H1 (cell line): ENCODE results near the gene SAXO1. TPM values are rescaled to one million over a fixed set of nuclear protein-coding genes. Genes with fewer than 3 reads are reported as not detected.

ENCODE experiments used
- CTCF ChIA-PET: fragments of 300-600 bp; sonication (Branson Sonifier 250); formaldehyde crosslinking; loops from one replicate; lab custom pipeline; 2021; ENCODE audit not compliant: partially characterized antibody; lab: Charles Lee
- POLR2A ChIA-PET: fragments of 300-600 bp; sonication (Branson Sonifier 250); formaldehyde crosslinking; loops from one replicate; lab custom pipeline; 2021; ENCODE audit warnings: inconsistent platforms; ENCODE audit not compliant: partially characterized antibody; lab: Charles Lee
- DNase-seq, 2 experiments: peaks; one replicate each; pipeline versions ENCODE4 v3.0.0 to v3.0.0-alpha.2; 2010 to 2022; ENCODE audit warnings: low spot score in 2 of 2, low read depth in 1 of 2, mixed read lengths in 1 of 2
- FAIRE-seq: peaks from 2 replicates; lab custom pipeline; 2011; peaks lifted over from hg19 to GRCh38; lab: Jason Lieb, UNC
- H2AFZ ChIP-seq: 2 replicates; pipeline ENCODE4 v1.8.1; 2012; ENCODE audit warnings: low read length, inconsistent platforms
- H2AK5ac ChIP-seq: 2 replicates; pipeline ENCODE4 v1.6.1; 2013; ENCODE audit warnings: low read depth, low read length
- H2BK120ac ChIP-seq: replicated peaks from 2 replicates; pipeline ENCODE3; 2013; ENCODE audit warnings: low read depth, low read length, inconsistent platforms
- H2BK12ac ChIP-seq: 2 replicates; pipeline ENCODE4 v1.6.1; 2013; ENCODE audit warnings: low read depth, low read length
- H2BK15ac ChIP-seq: 2 replicates; pipeline ENCODE4 v1.6.1; 2013; ENCODE audit warnings: low read length
- H2BK20ac ChIP-seq: 2 replicates; pipeline ENCODE4 v1.6.1; 2013; ENCODE audit warnings: low read length
- H2BK5ac ChIP-seq: 2 replicates; pipeline ENCODE4 v1.6.1; 2013; ENCODE audit warnings: low read depth, low read length
- H3K14ac ChIP-seq: 2 replicates; pipeline ENCODE4 v1.6.1; 2013; ENCODE audit warnings: inconsistent platforms; ENCODE audit not compliant: insufficient read length
- H3K18ac ChIP-seq: 2 replicates; pipeline ENCODE4 v1.6.1; 2013; ENCODE audit warnings: low read length; ENCODE audit errors: extremely low read depth
- H3K23ac ChIP-seq: 2 replicates; pipeline ENCODE4 v1.6.1; 2013; ENCODE audit warnings: inconsistent platforms; ENCODE audit not compliant: insufficient read length
- H3K23me2 ChIP-seq: 2 replicates; pipeline ENCODE4 v1.6.1; 2013; ENCODE audit warnings: low read depth, low read length
- H3K27ac ChIP-seq: 2 replicates; pipeline ENCODE4 v1.6.1; 2011; ENCODE audit warnings: low read depth, low read length, inconsistent platforms
- H3K27me3 ChIP-seq, 4 experiments: replicated peaks in 1 of 4; 1 replicate in 1 of 4; 2 replicates in 3 of 4; pipeline versions ENCODE4 v1.6.1 to v1.8.1; 2011 to 2013; ENCODE audit warnings: low read length in 3 of 4, mild to moderate bottlenecking in 3 of 4, inconsistent platforms in 2 of 4, mixed read lengths in 2 of 4, moderate library complexity in 1 of 4; ENCODE audit not compliant: control insufficient read depth in 3 of 4, insufficient read depth in 3 of 4; ENCODE audit errors: extremely low read depth in 1 of 4
- H3K36me3 ChIP-seq, 4 experiments: 2 replicates each; pipeline versions ENCODE4 v1.6.1 to v1.8.1; 2011 to 2013; ENCODE audit warnings: mild to moderate bottlenecking in 4 of 4, low read length in 3 of 4, moderate library complexity in 2 of 4, control low read depth in 1 of 4, inconsistent platforms in 1 of 4; ENCODE audit not compliant: insufficient read depth in 4 of 4, control insufficient read depth in 2 of 4
- H3K4ac ChIP-seq: replicated peaks from 2 replicates; pipeline ENCODE3; 2013; ENCODE audit warnings: low read length, low read depth, mixed read lengths, inconsistent platforms; ENCODE audit not compliant: insufficient read length
- H3K4me1 ChIP-seq, 4 experiments: replicated peaks in 1 of 4; 1 replicate in 1 of 4; 2 replicates in 3 of 4; pipeline versions ENCODE4 v1.6.1 to v1.8.1; 2011 to 2013; ENCODE audit warnings: low read length in 3 of 4, inconsistent platforms in 2 of 4, mixed read lengths in 1 of 4; ENCODE audit not compliant: insufficient read depth in 4 of 4, control insufficient read depth in 3 of 4
- H3K4me2 ChIP-seq, 2 experiments: 2 replicates each; pipeline versions ENCODE4 v1.6.1 to v1.8.1; 2011 to 2013; ENCODE audit warnings: low read depth in 2 of 2, low read length in 2 of 2, control low read depth in 1 of 2, inconsistent platforms in 1 of 2, mild to moderate bottlenecking in 1 of 2; ENCODE audit not compliant: insufficient read depth in 1 of 2
- H3K4me3 ChIP-seq, 4 experiments: fragments of 200-600, 300-600 bp in 1 of 4; sonication (generic), shearing (Covaris generic), sonication (Bioruptor Twin) in 1 of 4; 2 replicates each; pipeline versions ENCODE4 v1.5.1 to v1.8.1; 2011 to 2016; ENCODE audit warnings: low read length in 4 of 4, low read depth in 3 of 4, control low read depth in 2 of 4, inconsistent platforms in 2 of 4, mild to moderate bottlenecking in 2 of 4, mixed read lengths in 1 of 4, moderate library complexity in 1 of 4; ENCODE audit not compliant: insufficient read depth in 2 of 4; ENCODE audit errors: extremely low read depth in 1 of 4
- H3K56ac ChIP-seq: replicated peaks from 2 replicates; pipeline ENCODE3; 2013; ENCODE audit warnings: low read depth, mild to moderate bottlenecking, mixed read lengths, low read length, inconsistent platforms; ENCODE audit not compliant: insufficient read length
- H3K79me1 ChIP-seq: 2 replicates; pipeline ENCODE4 v1.6.1; 2013; ENCODE audit warnings: low read depth, low read length, control low read depth
- H3K79me2 ChIP-seq, 2 experiments: 2 replicates each; pipeline versions ENCODE4 v1.6.1 to v1.8.1; 2012 to 2013; ENCODE audit warnings: low read length in 2 of 2, mild to moderate bottlenecking in 2 of 2, inconsistent platforms in 1 of 2; ENCODE audit not compliant: insufficient read depth in 2 of 2, control insufficient read depth in 1 of 2
- H3K9ac ChIP-seq, 4 experiments: replicated peaks in 1 of 4; 1 replicate in 1 of 4; 2 replicates in 3 of 4; pipeline versions ENCODE4 v1.6.1 to v1.8.1; 2011 to 2013; ENCODE audit warnings: low read depth in 3 of 4, low read length in 3 of 4, control low read depth in 2 of 4, mild to moderate bottlenecking in 2 of 4, moderate library complexity in 2 of 4, inconsistent platforms in 1 of 4; ENCODE audit errors: extremely low read depth in 1 of 4
- H3K9me3 ChIP-seq, 2 experiments: 2 replicates each; pipeline versions ENCODE4 v1.6.1 to v1.8.1; 2012 to 2013; ENCODE audit warnings: mild to moderate bottlenecking in 2 of 2, moderate library complexity in 2 of 2, control low read depth in 1 of 2, inconsistent platforms in 1 of 2, low read depth in 1 of 2, low read length in 1 of 2, mixed read lengths in 1 of 2; ENCODE audit not compliant: insufficient read depth in 2 of 2
- H4K20me1 ChIP-seq, 2 experiments: replicated peaks in 1 of 2; 2 replicates each; pipeline versions ENCODE3 to v1.8.1; 2011 to 2013; ENCODE audit warnings: inconsistent platforms in 2 of 2, low read length in 2 of 2, mild to moderate bottlenecking in 1 of 2; ENCODE audit not compliant: insufficient read depth in 2 of 2, control insufficient read depth in 1 of 2
- H4K5ac ChIP-seq: 2 replicates; pipeline ENCODE4 v1.6.1; 2013; ENCODE audit warnings: low read length, low read depth, mixed read lengths, inconsistent platforms; ENCODE audit not compliant: insufficient read length
- H4K8ac ChIP-seq: 2 replicates; pipeline ENCODE4 v1.8.0; 2013; ENCODE audit warnings: mild to moderate bottlenecking, moderate library complexity, low read length, inconsistent platforms; ENCODE audit not compliant: insufficient read depth; ENCODE audit errors: extremely low read depth
- H4K91ac ChIP-seq: replicated peaks from 2 replicates; pipeline ENCODE3; 2013; ENCODE audit warnings: low read length, mixed read lengths, inconsistent platforms; ENCODE audit not compliant: insufficient read length
- CBX8 ChIP-seq: fragments of 300-800, 300-1000 bp; sonication (generic); IDR thresholded peaks from 2 replicates; pipeline ENCODE4 v1.7.1; 2016; ENCODE audit warnings: low read depth, low read length, borderline replicate concordance
- CHD2 ChIP-seq: IDR thresholded peaks from 2 replicates; pipeline ENCODE4 v1.6.1; 2012; ENCODE audit warnings: low read length, improper control_type of control experiment
- CTBP2 ChIP-seq: IDR thresholded peaks from 2 replicates; pipeline ENCODE4 v1.7.0; 2011; ENCODE audit warnings: borderline replicate concordance, mild to moderate bottlenecking, moderate library complexity, mixed read lengths, low read length; ENCODE audit not compliant: insufficient read depth, insufficient read length
- GTF2F1 ChIP-seq: IDR thresholded peaks from 2 replicates; pipeline ENCODE4 v1.6.1; 2012; ENCODE audit warnings: low read depth, low read length, improper control_type of control experiment, borderline replicate concordance
- NANOG ChIP-seq: IDR thresholded peaks from 2 replicates; pipeline ENCODE4 v1.6.1; 2011; ENCODE audit warnings: low read length, low read depth, mild to moderate bottlenecking, inconsistent platforms; ENCODE audit not compliant: insufficient read depth, poor library complexity, severe bottlenecking
- PHF8 ChIP-seq: fragments of 200-600 bp; sonication (generic); conservative IDR thresholded peaks from 2 replicates; pipeline ENCODE4 v1.7.1; 2012; ENCODE audit warnings: low read depth, mild to moderate bottlenecking, inconsistent platforms, low read length, moderate library complexity
- RBBP5 ChIP-seq: IDR thresholded peaks from 2 replicates; pipeline ENCODE4 v1.7.1; 2012; ENCODE audit warnings: low read depth, mild to moderate bottlenecking, inconsistent platforms, low read length, moderate library complexity, borderline replicate concordance
- TAF7 ChIP-seq: optimal IDR thresholded peaks from 2 replicates; pipeline ENCODE3; 2011; ENCODE audit warnings: low read depth, mild to moderate bottlenecking, inconsistent platforms, low read length, moderate library complexity, borderline replicate concordance
- TEAD4 ChIP-seq: IDR thresholded peaks from 2 replicates; pipeline ENCODE4 v1.6.1; 2012; ENCODE audit warnings: low read depth, low read length, inconsistent platforms, mixed read lengths
- WGBS, 2 experiments: shearing (Covaris generic) in 1 of 2; methylation state at CpG; one replicate each; pipeline versions ENCODE4 v1.1.6 to v1.1.7; 2013 to 2015; ENCODE audit warnings: low lambda C conversion rate in 2 of 2, mixed read lengths in 2 of 2, inconsistent platforms in 1 of 2, low coverage in 1 of 2, missing lambda C conversion rate in 1 of 2; ENCODE audit not compliant: insufficient replicate concordance in 2 of 2, insufficient coverage in 1 of 2, insufficient read length in 1 of 2; ENCODE audit errors: extremely low coverage in 1 of 2, missing lambda C conversion rate in 1 of 2; 5-methylcytosine and 5-hydroxymethylcytosine counted together
- polyA plus RNA-seq, 7 experiments: library from polyadenylated mRNA; depleted of rRNA in 3 of 7; stranded (reverse) in 5 of 7; unstranded in 2 of 7; fragments of >200 nt in 5 of 7; fragments of 200-250 nt in 2 of 7; gene quantifications; 1 replicate in 5 of 7; 2 replicates in 1 of 7; 4 replicates in 1 of 7; pipeline versions ENCODE4 v1.2.1 to v1.2.3, GENCODE V29; 2011 to 2013; ENCODE audit warnings: missing spikeins in 2 of 7, mixed read lengths in 2 of 7
- total RNA-seq: library from RNA; stranded (reverse); fragmentation: NEBNext Ultra II Directional; extraction: Animal tissue kit (Norgen Biotek cat#: 25700); gene quantifications from 2 replicates; pipeline ENCODE4 v1.2.1, GENCODE V29; 2021
- TF ChIP-seq, protein P1 (sequence below): IDR thresholded peaks from 2 replicates; pipeline ENCODE4 v1.6.1; 2012; ENCODE audit warnings: inconsistent platforms

SAXO1 gene
- total and polyA plus RNA-seq, 2 of the 8 experiments (the other 6 are each of a cell fraction or from before 2014, with no cell fraction given), result 0.11 to 0.20 TPM

DNA sequence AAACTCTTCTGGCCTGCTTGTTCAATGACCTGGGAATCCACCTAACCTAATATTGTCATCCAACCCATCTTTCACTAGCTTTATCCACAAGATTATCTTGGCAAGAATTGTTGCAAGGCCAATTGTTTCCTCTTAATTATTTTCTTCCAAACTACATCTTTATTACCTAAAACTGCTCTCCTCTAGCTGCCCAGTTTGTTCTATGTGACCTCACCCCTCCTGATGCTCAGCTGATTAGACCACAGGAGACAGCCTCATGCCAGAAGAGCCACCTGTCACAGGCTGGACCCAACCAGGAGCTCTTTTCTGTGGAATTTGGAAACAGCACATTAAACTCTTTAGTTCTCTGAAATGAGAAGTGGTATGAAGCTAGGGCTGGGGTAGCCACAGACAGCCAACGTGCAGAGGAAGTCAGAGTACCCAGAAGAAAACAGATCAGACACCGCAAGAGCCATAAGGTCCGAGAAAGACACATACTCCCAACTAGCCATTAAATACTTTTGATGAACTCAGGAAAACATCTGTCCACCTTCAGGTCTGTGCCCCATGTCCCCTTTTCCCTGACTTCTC, 12.0 kb downstream of the SAXO1 start:
- Histone ChIP-seq H3K56ac (no peak overlapping the region), H3K27me3 (no peaks in the 10 kb centered on the region), H3K14ac (no peak overlapping the region), H3K18ac (no peak overlapping the region), H3K4me1 (no peaks in the 10 kb centered on the region), H3K23me2 (no peaks in the 10 kb centered on the region), H3K9me3 (no peaks in the 10 kb centered on the region), H2BK12ac (no peak overlapping the region), H3K4me3 (no peak overlapping the region), H2BK20ac (no peak overlapping the region), H3K79me1 (no peaks in the 10 kb centered on the region), H3K4me2 (no peak overlapping the region), H4K20me1 (no peaks in the 10 kb centered on the region), H3K79me2 (no peaks in the 10 kb centered on the region), H2AFZ (no peak overlapping the region), H4K91ac (no peak overlapping the region), H2AK5ac (no peak overlapping the region), H2BK120ac (no peak overlapping the region), H4K8ac (no peak overlapping the region), H2BK5ac (no peak overlapping the region), H3K9ac (no peak overlapping the region), H3K36me3 (no peaks in the 10 kb centered on the region), H3K27ac (no peak overlapping the region), H2BK15ac (no peak overlapping the region), H4K5ac (no peak overlapping the region), H3K23ac (no peak overlapping the region), H3K4ac (no peak overlapping the region)
- no peak for TF ChIP-seq CTBP2
- TF ChIP-seq, protein P1, sequence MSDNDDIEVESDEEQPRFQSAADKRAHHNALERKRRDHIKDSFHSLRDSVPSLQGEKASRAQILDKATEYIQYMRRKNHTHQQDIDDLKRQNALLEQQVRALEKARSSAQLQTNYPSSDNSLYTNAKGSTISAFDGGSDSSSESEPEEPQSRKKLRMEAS, result no peak
- no peak for TF ChIP-seq TAF7
- TF ChIP-seq NANOG, result no peak
- TF ChIP-seq RBBP5, result no peak
- TF ChIP-seq CBX8, result no peak
- TF ChIP-seq CHD2, result no peak
- no peak for TF ChIP-seq TEAD4
- no peak for TF ChIP-seq PHF8
- TF ChIP-seq GTF2F1, result no peak
- FAIRE-seq (no peak), DNase-seq (no peak)
- ChIA-PET POLR2A (no interaction called here), CTCF (interaction anchor here (0.6 to 1.2 kb wide), 4 partner anchors 8 to 469 kb away, joined by 3 read pairs; no protein-coding TSS in a partner anchor)
- 95% methylated on average over 3 of the region's 3 CpGs; no CpG with 5 or more reads in 1 of the 2 experiments for WGBS, 2 experiments
